HL-60 (cell line): ENCODE measurements around the gene ZNF408.

ENCODE experiments used
- CTCF ChIP-seq: IDR thresholded peaks from one replicate; pipeline ENCODE4 v1.5.1; 2011; ENCODE audit warnings: low read length, control low read depth, inconsistent platforms; ENCODE audit not compliant: insufficient read depth
- GABPA ChIP-seq: IDR thresholded peaks from 2 replicates; pipeline ENCODE4 v1.6.1; 2012; ENCODE audit warnings: low read depth
- POLR2AphosphoS5 ChIP-seq: IDR thresholded peaks from 2 replicates; pipeline ENCODE4 v1.6.1; 2012; ENCODE audit warnings: low read depth
- REST ChIP-seq: IDR thresholded peaks from 2 replicates; pipeline ENCODE4 v1.6.1; 2012; ENCODE audit warnings: low read depth; ENCODE audit not compliant: insufficient replicate concordance
- SPI1 ChIP-seq: IDR thresholded peaks from 2 replicates; pipeline ENCODE4 v1.6.1; 2012; ENCODE audit warnings: low read depth, mild to moderate bottlenecking, borderline replicate concordance

- TF ChIP-seq CTCF (no peak), POLR2AphosphoS5 (no peak), REST (no peak), GABPA (no peak), SPI1 (no peak)
These were observed 21.9 kb downstream of the ZNF408 start for GRCh38 chr11:46722566-46723358.
